GM13976 (cell line): ENCODE data around the gene MSRB1.

Experiments used
- DNase-seq: peaks from one replicate; pipeline ENCODE4 v3.0.0; 2012; ENCODE audit warnings: low spot score
- CTCF ChIP-seq: IDR thresholded peaks from 2 replicates; pipeline ENCODE4 v1.5.1; 2012; ENCODE audit warnings: borderline replicate concordance, mild to moderate bottlenecking; ENCODE audit not compliant: insufficient read depth; ENCODE audit errors: extremely low read depth, missing control alignments, control extremely low read depth
- in situ Hi-C: fragments of 300-500 bp; cut with MboI; formaldehyde crosslinking; loops from one replicate; pipeline ENCODE4 v1.12.0; 2022; ENCODE audit warnings: low sequenced_read_pairs, mixed read lengths, inconsistent platforms; ENCODE audit not compliant: unreplicated experiment

MSRB1 gene

GRCh38 chr16:1942810-1943726, at the start of gene MSRB1:
MSRB1 (minus strand) TSS chr16:1943199; CDS start chr16:1943156, 43 bp downstream.
- in situ Hi-C loops = no loop called here
- TF ChIP-seq CTCF = no peak
- DNase-seq = peak; percentile 100

GRCh38 chr16:1991948-1992703, 49.1 kb upstream of the MSRB1 start:
- peak; percentile 100 for DNase-seq
- in situ Hi-C loops = no loop called here
- no peak for TF ChIP-seq CTCF

GRCh38 chr16:1991588-1991947, 48.6 kb upstream of the MSRB1 start:
- in situ Hi-C loops = no loop called here
- DNase-seq = no peak
- TF ChIP-seq CTCF = no peak

GRCh38 chr16:1991135-1991551, 48.1 kb upstream of the MSRB1 start:
- no peak for TF ChIP-seq CTCF
- in situ Hi-C loops = no loop called here
- DNase-seq = peak; percentile 68

GRCh38 chr16:1990351-1991134, 47.5 kb upstream of the MSRB1 start:
- in situ Hi-C loops = no loop called here
- no peak for TF ChIP-seq CTCF
- DNase-seq = peak; percentile 68

- in situ Hi-C loops = no loop called here
- no peak for TF ChIP-seq CTCF
- no peak for DNase-seq
Measured at GRCh38 chr16:1990101-1990350, 47.0 kb upstream of the MSRB1 start.
